HepG2 (cell line): ENCODE measurements around the gene LINGO3. TPM values are rescaled to one million over a fixed set of nuclear protein-coding genes. Genes with fewer than 3 reads are reported as not detected.

Experiments
- ATAC-seq: fragments of 200-7000 bp; cut with Tn5 transposase; 3 replicates; pipeline ENCODE4 v1.9.1; 2020; ENCODE audit warnings: mild to moderate bottlenecking, moderate library complexity
- BruUV-seq: library from RNA; stranded (reverse); fragments of 400-500 nt; replicated peaks from 2 replicates; lab custom pipeline; 2021; lab: Mats Ljungman, UMichigan
- CTCF ChIA-PET: fragments of 300-600 bp; formaldehyde crosslinking; extraction: SDS; loops from one replicate; lab custom pipeline; 2021; ENCODE audit warnings: low total read pairs, inconsistent platforms, low intra/inter-chr PET ratio; lab: Yijun Ruan, JAX
- POLR2A ChIA-PET: fragments of 350-600 bp; sonication (Branson Sonifier 250); formaldehyde crosslinking; loops from one replicate; lab custom pipeline; 2020; ENCODE audit warnings: antibody characterized with exemption, inconsistent platforms; lab: Yijun Ruan, JAX
- DNase-seq: peaks from one replicate; pipeline ENCODE4 v3.0.0-alpha.2; 2015; ENCODE audit warnings: low spot score
- FAIRE-seq: peaks from 3 replicates; lab custom pipeline; 2011; peaks lifted over from hg19 to GRCh38; lab: Jason Lieb, UNC
- H2AFZ ChIP-seq: one replicate; pipeline ENCODE4 v1.6.1; 2011; ENCODE audit warnings: low read length, inconsistent platforms
- H3K27ac ChIP-seq: fragments of 300-600 bp; 3 replicates; pipeline ENCODE4 v1.8.0; 2011; ENCODE audit warnings: mixed run types, mild to moderate bottlenecking, mixed read lengths, low read length, inconsistent platforms; ENCODE audit not compliant: insufficient read depth; ENCODE audit errors: extremely low read length
- H3K27me3 ChIP-seq, 2 experiments: fragments of 200-600 bp in 1 of 2; 2 replicates in 1 of 2; 3 replicates in 1 of 2; pipeline versions ENCODE4 v1.6.0 to v1.8.0; 2011; ENCODE audit warnings: low read length in 2 of 2, mild to moderate bottlenecking in 2 of 2, moderate library complexity in 2 of 2, inconsistent platforms in 1 of 2; ENCODE audit not compliant: insufficient read depth in 2 of 2, control insufficient read depth in 1 of 2
- H3K36me3 ChIP-seq, 2 experiments: fragments of 200-600 bp in 1 of 2; replicated peaks in 1 of 2; 2 replicates in 1 of 2; 3 replicates in 1 of 2; pipeline versions ENCODE4 v1.5.1 to v1.8.0; 2011; ENCODE audit warnings: low read length in 2 of 2, inconsistent platforms in 1 of 2; ENCODE audit not compliant: insufficient read depth in 2 of 2, control insufficient read depth in 1 of 2
- H3K4me1 ChIP-seq: 2 replicates; pipeline ENCODE4 v1.5.1; 2012; ENCODE audit warnings: low read length, inconsistent platforms; ENCODE audit not compliant: insufficient read depth
- H3K4me2 ChIP-seq: 2 replicates; pipeline ENCODE4 v1.6.0; 2011; ENCODE audit warnings: low read depth, low read length, inconsistent platforms
- H3K4me3 ChIP-seq, 3 experiments: fragments of 200-600 bp in 1 of 3; sonication (generic), shearing (Covaris generic) in 1 of 3; replicated peaks in 1 of 3; 2 replicates each; pipeline ENCODE4 v1.5.1; 2011 to 2016; ENCODE audit warnings: low read length in 3 of 3, inconsistent platforms in 2 of 3, low read depth in 2 of 3, mild to moderate bottlenecking in 2 of 3, control low read depth in 1 of 3, mixed read lengths in 1 of 3; ENCODE audit not compliant: insufficient read depth in 1 of 3
- H3K79me2 ChIP-seq: one replicate; pipeline ENCODE4 v1.6.1; 2011; ENCODE audit warnings: low read length, inconsistent platforms; ENCODE audit not compliant: insufficient read depth
- H3K9ac ChIP-seq: 2 replicates; pipeline ENCODE4 v1.6.0; 2011; ENCODE audit warnings: mild to moderate bottlenecking, low read depth, low read length, inconsistent platforms; ENCODE audit not compliant: insufficient read depth
- H3K9me3 ChIP-seq: 2 replicates; pipeline ENCODE4 v1.5.1; 2012; ENCODE audit warnings: mild to moderate bottlenecking, low read length
- H4K20me1 ChIP-seq: 2 replicates; pipeline ENCODE4 v1.6.0; 2011; ENCODE audit warnings: inconsistent platforms, mild to moderate bottlenecking, low read length, moderate library complexity; ENCODE audit not compliant: insufficient read depth
- FOSL1 ChIP-seq: sonication (generic); formaldehyde crosslinking; IDR thresholded peaks from 2 replicates; pipeline ENCODE4 v1.9.0; 2021; ENCODE audit warnings: missing genetic modification reagents, borderline replicate concordance
- KLF9 ChIP-seq: IDR thresholded peaks from 2 replicates; pipeline ENCODE4 v1.6.1; 2016; ENCODE audit warnings: low read depth
- RFX5 ChIP-seq: IDR thresholded peaks from 2 replicates; pipeline ENCODE4 v1.6.1; 2011; ENCODE audit warnings: low read depth, low read length, improper control_type of control experiment
- SOX6 ChIP-seq, 2 experiments: fragments of 450-650 bp in 1 of 2; sonication (generic) in 1 of 2; formaldehyde crosslinking in 1 of 2; IDR thresholded peaks; 2 replicates each; pipeline versions ENCODE4 v1.4.0 to v1.6.1; 2017 to 2020; ENCODE audit warnings: antibody characterized with exemption in 1 of 2, mild to moderate bottlenecking in 1 of 2, missing genetic modification reagents in 1 of 2
- TFDP1 ChIP-seq: IDR thresholded peaks from 2 replicates; pipeline ENCODE4 v1.6.1; 2016; ENCODE audit warnings: missing compliant biosample characterization, missing genetic modification reagents, borderline replicate concordance
- ZBTB25 ChIP-seq: IDR thresholded peaks from 2 replicates; pipeline ENCODE4 v1.6.1; 2018; ENCODE audit warnings: missing genetic modification reagents
- ZBTB39 ChIP-seq: sonication (generic); formaldehyde crosslinking; IDR thresholded peaks from 2 replicates; pipeline ENCODE4 v1.5.0; 2020; ENCODE audit warnings: missing genetic modification reagents
- ZNF124 ChIP-seq: sonication (generic); formaldehyde crosslinking; IDR thresholded peaks from 2 replicates; pipeline ENCODE4 v1.4.0; 2020; ENCODE audit warnings: missing genetic modification reagents
- ZNF318 ChIP-seq: sonication (generic); formaldehyde crosslinking; IDR thresholded peaks from 2 replicates; pipeline ENCODE4 v1.4.0; 2020; ENCODE audit warnings: mild to moderate bottlenecking, missing genetic modification reagents
- WGBS: methylation state at CpG from one replicate; pipeline ENCODE4 v1.1.6; 2017; ENCODE audit warnings: low lambda C conversion rate; 5-methylcytosine and 5-hydroxymethylcytosine counted together
- in situ Hi-C: cut with HindIII; loops from 2 replicates; pipeline ENCODE4 v1.10.0; 2017; ENCODE audit warnings: low pct_unique_long_range_greater_than_20kb; ENCODE audit not compliant: extremely low pct_ligation_motif_present
- intact Hi-C: fragments of 100-400 bp; cut with micrococcal nuclease; formaldehyde crosslinking; loops from one replicate; pipeline ENCODE4 v1.10.0; 2022; ENCODE audit not compliant: unreplicated experiment
- polyA plus RNA-seq, 8 experiments: library from polyadenylated mRNA; depleted of rRNA in 3 of 8; stranded (reverse) in 7 of 8; unstranded in 1 of 8; fragments of >200 nt; fragmentation: Illumina TruSeq in 4 of 8; extraction: Trizol in 4 of 8; gene quantifications; 2 replicates each; pipeline versions ENCODE4 v1.2.1 to v1.2.3, GENCODE V29; 2011 to 2016; ENCODE audit warnings: low read depth in 4 of 8, missing spikeins in 1 of 8, mixed read lengths in 1 of 8; ENCODE audit not compliant: insufficient read depth in 1 of 8
- total RNA-seq, 5 experiments: library from RNA; depleted of rRNA; stranded (reverse); fragments of >200 nt; fragmentation: Illumina TruSeq; extraction: Trizol; gene quantifications; 2 replicates each; pipeline ENCODE4 v1.2.3, GENCODE V29; 2016; ENCODE audit warnings: low read depth in 1 of 5

The LINGO3 gene
- total and polyA plus RNA-seq, 2 of the 13 experiments (the other 11 are each of a cell fraction or from before 2014, with no cell fraction given), result not detected

- TF ChIP-seq ZBTB39 (CRISPR knock-in tag) (no peak), SOX6 (IDR thresholded peaks at IDR 0.05) (no peak), SOX6 (CRISPR knock-in tag; IDR thresholded peaks at IDR 0.05) (no peak)
Observed at GRCh38 chr19:2341982-2342381, 34.0 kb upstream of the LINGO3 start (continued).

- no peak for FAIRE-seq
- BruUV-seq, result no TSS peak
Observed at GRCh38 chr19:2341244-2341751, 33.3 kb upstream of the LINGO3 start.

More at GRCh38 chr19:2341244-2341751, 33.3 kb upstream of the LINGO3 start:
- CTCF ChIA-PET, result no interaction called here
- Histone ChIP-seq H3K36me3 (no peaks in the 10 kb centered on the region; a peak in 2 of 5 replicates), H4K20me1 (no peaks in the 10 kb centered on the region), H3K79me2 (no peaks in the 10 kb centered on the region), H3K27me3 (no peaks in the 10 kb centered on the region), H3K9me3 (no peaks in the 10 kb centered on the region)
- intact Hi-C loops (no loop called here), in situ Hi-C loops (no loop called here)
- ATAC-seq, result no peak
- no peak for TF ChIP-seq RFX5
- no peak for TF ChIP-seq KLF9 (CRISPR knock-in tag)
- TF ChIP-seq TFDP1 (CRISPR knock-in tag), result no peak
- no peak for TF ChIP-seq ZNF318
- TF ChIP-seq FOSL1, result no peak
- TF ChIP-seq ZBTB25 (CRISPR knock-in tag), result no peak
- TF ChIP-seq ZNF124 (CRISPR knock-in tag), result no peak
- TF ChIP-seq, all 625 proteins: peak for 0
- H3K4me2 ChIP-seq, result no peak overlapping the region
- no peak overlapping the region for H3K4me3 ChIP-seq
- POLR2A ChIA-PET, result no interaction called here
- WGBS, result over 99% methylated on average over 15 of the region's 24 CpGs
- no peak for DNase-seq
- no peak overlapping the region for H3K9ac ChIP-seq
- no peak overlapping the region for H3K27ac ChIP-seq
- H2AFZ ChIP-seq, result no peak overlapping the region
- peaks cover 8% of the 10 kb centered on the region for H3K4me1 ChIP-seq
